ENCODE measurements around the gene KRT3. TPM values are rescaled to one million over a fixed set of nuclear protein-coding genes. Genes with fewer than 3 reads are reported as not detected.

The KRT3 gene
- total RNA-seq, 1 experiment from 2014 or later = not detected

GRCh38 chr12:52798671-52799504 lies 3.0 kb upstream of the KRT3 start:
- peak overlapping the region; percentile 7 for H3K27ac Mint-ChIP-seq (ENCODE audit: low read depth, unreplicated experiment)
- intact Hi-C loops (cut with micrococcal nuclease) = no loop called here
- peaks cover 13% of the 10 kb centered on the region for H3K27me3 Mint-ChIP-seq (ENCODE audit: insufficient read depth, unreplicated experiment)
- DNase-seq (ENCODE audit: unreplicated experiment) = peak; percentile 61
- H3K4me1 Mint-ChIP-seq (ENCODE audit: insufficient read depth, unreplicated experiment) = peaks cover 27% of the 10 kb centered on the region
- POLR2A ChIA-PET = interaction anchor here (0.5 to 1.0 kb wide), 2 partner anchors 11 to 71 kb away, joined by 3 to 4 read pairs; no protein-coding TSS in a partner anchor
- CTCF ChIA-PET = no interaction called here
- no peaks in the 10 kb centered on the region for H3K36me3 Mint-ChIP-seq (ENCODE audit: insufficient read depth, unreplicated experiment)
- no peaks in the 10 kb centered on the region for H3K9me3 Mint-ChIP-seq (ENCODE audit: unreplicated experiment)
- BruUV-seq (replicated peaks) = no TSS peak
- no peak overlapping the region for H3K4me3 Mint-ChIP-seq (ENCODE audit: unreplicated experiment)
- no peak for TF ChIP-seq CTCF (IDR thresholded peaks at IDR 0.05; ENCODE audit: unreplicated experiment)

- POLR2A ChIA-PET = interaction anchor here (0.5 to 1.0 kb wide), 3 partner anchors 10 to 321 kb away, joined by 3 to 4 read pairs (median 3); no protein-coding TSS in a partner anchor
- H3K4me3 Mint-ChIP-seq (ENCODE audit: unreplicated experiment) = no peak overlapping the region
- no TSS peak for BruUV-seq (replicated peaks)
- no peak for TF ChIP-seq CTCF (IDR thresholded peaks at IDR 0.05; ENCODE audit: unreplicated experiment)
- H3K4me1 Mint-ChIP-seq (ENCODE audit: insufficient read depth, unreplicated experiment) = peaks cover 27% of the 10 kb centered on the region
- DNase-seq (ENCODE audit: unreplicated experiment) = no peak
- H3K36me3 Mint-ChIP-seq (ENCODE audit: insufficient read depth, unreplicated experiment) = no peaks in the 10 kb centered on the region
- no peaks in the 10 kb centered on the region for H3K9me3 Mint-ChIP-seq (ENCODE audit: unreplicated experiment)
- peaks cover 7% of the 10 kb centered on the region for H3K27me3 Mint-ChIP-seq (ENCODE audit: insufficient read depth, unreplicated experiment)
- H3K27ac Mint-ChIP-seq (ENCODE audit: low read depth, unreplicated experiment) = peak overlapping the region; percentile 7
- intact Hi-C loops (cut with micrococcal nuclease) = no loop called here
- CTCF ChIA-PET = interaction anchor here (0.6 kb wide), 1 partner anchor 11 kb away, joined by 3 read pairs; no protein-coding TSS in a partner anchor
Observed at GRCh38 chr12:52798003-52798670, 2.2 kb upstream of the KRT3 start.

- intact Hi-C loops (cut with micrococcal nuclease) = no loop called here
- POLR2A ChIA-PET = interaction anchor here (0.7 kb wide), 1 partner anchor 320 kb away, joined by 3 read pairs; no protein-coding TSS in a partner anchor
- no peak for TF ChIP-seq CTCF (IDR thresholded peaks at IDR 0.05; ENCODE audit: unreplicated experiment)
- H3K36me3 Mint-ChIP-seq (ENCODE audit: insufficient read depth, unreplicated experiment) = no peaks in the 10 kb centered on the region
- H3K27me3 Mint-ChIP-seq (ENCODE audit: insufficient read depth, unreplicated experiment) = peaks cover 1% of the 10 kb centered on the region
- no peak overlapping the region for H3K27ac Mint-ChIP-seq (ENCODE audit: low read depth, unreplicated experiment)
- CTCF ChIA-PET = interaction anchor here (0.6 to 0.7 kb wide), 2 partner anchors 12 to 1266 kb away, joined by 3 read pairs; no protein-coding TSS in a partner anchor
- no peaks in the 10 kb centered on the region for H3K9me3 Mint-ChIP-seq (ENCODE audit: unreplicated experiment)
- no peak overlapping the region for H3K4me3 Mint-ChIP-seq (ENCODE audit: unreplicated experiment)
- DNase-seq (ENCODE audit: unreplicated experiment) = no peak
- H3K4me1 Mint-ChIP-seq (ENCODE audit: insufficient read depth, unreplicated experiment) = peaks cover 27% of the 10 kb centered on the region
- no TSS peak for BruUV-seq (replicated peaks)
Observed at GRCh38 chr12:52797529-52797894, 1.6 kb upstream of the KRT3 start.

GRCh38 chr12:52796839-52797528 lies 1.1 kb upstream of the KRT3 start:
- intact Hi-C loops (cut with micrococcal nuclease) = no loop called here
- no peak for TF ChIP-seq CTCF (IDR thresholded peaks at IDR 0.05; ENCODE audit: unreplicated experiment)
- Mint-ChIP-seq H3K36me3 (ENCODE audit: insufficient read depth, unreplicated experiment) (no peaks in the 10 kb centered on the region), H3K27me3 (ENCODE audit: insufficient read depth, unreplicated experiment) (no peaks in the 10 kb centered on the region), H3K4me3 (ENCODE audit: unreplicated experiment) (no peak overlapping the region), H3K9me3 (ENCODE audit: unreplicated experiment) (no peaks in the 10 kb centered on the region), H3K27ac (ENCODE audit: low read depth, unreplicated experiment) (no peak overlapping the region), H3K4me1 (ENCODE audit: insufficient read depth, unreplicated experiment) (peaks cover 27% of the 10 kb centered on the region)
- DNase-seq (ENCODE audit: unreplicated experiment) = no peak
- ChIA-PET POLR2A (no interaction called here), CTCF (interaction anchor here (0.6 to 0.7 kb wide), 2 partner anchors 13 to 1265 kb away, joined by 3 read pairs; no protein-coding TSS in a partner anchor)
- BruUV-seq (replicated peaks) = no TSS peak

Measured in MCF 10A (cell line).